ENCODE measurements around the gene APOA4.

DNA sequence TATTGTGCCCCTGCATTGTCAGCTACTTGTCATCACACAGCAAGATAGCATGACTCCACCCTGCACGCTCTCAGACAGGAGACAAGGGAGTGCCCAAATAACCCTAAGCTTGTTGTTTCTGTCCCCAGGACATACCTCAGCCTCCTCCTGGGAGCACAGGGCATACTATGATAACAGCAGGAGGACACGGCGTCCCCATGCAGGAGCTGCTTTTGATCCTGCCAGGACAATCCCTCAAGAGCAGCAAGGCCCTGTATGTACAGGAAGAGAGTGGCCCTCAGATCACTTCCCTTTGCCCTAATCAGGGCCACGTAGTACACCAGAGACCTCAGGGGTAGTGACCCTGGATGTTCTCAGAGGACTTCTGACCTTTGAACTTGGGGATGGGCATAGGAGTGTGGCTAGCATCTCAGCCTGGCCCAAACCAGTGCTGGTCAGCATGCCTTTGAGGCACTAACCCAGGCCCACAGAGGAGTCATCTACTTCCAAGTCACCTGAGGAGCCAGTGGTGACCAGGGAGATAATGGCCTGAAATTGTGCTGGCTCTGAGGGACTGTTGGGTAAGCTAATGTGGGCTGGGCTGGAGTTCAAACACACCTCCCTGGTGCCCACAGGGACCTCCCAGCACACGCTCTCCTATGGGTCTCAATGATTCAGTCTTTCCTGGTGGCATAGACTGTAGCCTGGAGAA, 9.2 kb downstream of the APOA4 start:
- TF ChIP-seq, protein P1, sequence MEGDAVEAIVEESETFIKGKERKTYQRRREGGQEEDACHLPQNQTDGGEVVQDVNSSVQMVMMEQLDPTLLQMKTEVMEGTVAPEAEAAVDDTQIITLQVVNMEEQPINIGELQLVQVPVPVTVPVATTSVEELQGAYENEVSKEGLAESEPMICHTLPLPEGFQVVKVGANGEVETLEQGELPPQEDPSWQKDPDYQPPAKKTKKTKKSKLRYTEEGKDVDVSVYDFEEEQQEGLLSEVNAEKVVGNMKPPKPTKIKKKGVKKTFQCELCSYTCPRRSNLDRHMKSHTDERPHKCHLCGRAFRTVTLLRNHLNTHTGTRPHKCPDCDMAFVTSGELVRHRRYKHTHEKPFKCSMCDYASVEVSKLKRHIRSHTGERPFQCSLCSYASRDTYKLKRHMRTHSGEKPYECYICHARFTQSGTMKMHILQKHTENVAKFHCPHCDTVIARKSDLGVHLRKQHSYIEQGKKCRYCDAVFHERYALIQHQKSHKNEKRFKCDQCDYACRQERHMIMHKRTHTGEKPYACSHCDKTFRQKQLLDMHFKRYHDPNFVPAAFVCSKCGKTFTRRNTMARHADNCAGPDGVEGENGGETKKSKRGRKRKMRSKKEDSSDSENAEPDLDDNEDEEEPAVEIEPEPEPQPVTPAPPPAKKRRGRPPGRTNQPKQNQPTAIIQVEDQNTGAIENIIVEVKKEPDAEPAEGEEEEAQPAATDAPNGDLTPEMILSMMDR (IDR thresholded peaks at IDR 0.05 in 4 of 5, conservative IDR thresholded peaks at IDR 0.05 in 1 of 5): no peak
- no peak for TF ChIP-seq POLR2A (IDR thresholded peaks at IDR 0.05)
